RKO (cell line): ENCODE results near the gene VWCE.
A peak's percentile ranks its signal among the peaks of the same experiment; 100 is the strongest.

Experiments used
- DNase-seq: peaks from one replicate; pipeline ENCODE4 v3.0.0-alpha.2; 2016; ENCODE audit warnings: low spot score

The VWCE gene

GRCh38 chr11:61280883-61281580, 14.1 kb downstream of the VWCE start:
- no peak for DNase-seq

GRCh38 chr11:61279934-61280659, 15.0 kb downstream of the VWCE start:
- no peak for DNase-seq

GRCh38 chr11:61278001-61278470, 17.1 kb downstream of the VWCE start:
- no peak for DNase-seq

- no peak for DNase-seq
These were observed 17.7 kb downstream of the VWCE start for GRCh38 chr11:61277186-61278000.

- DNase-seq, result no peak
These were observed 19.9 kb downstream of the VWCE start for GRCh38 chr11:61275191-61275590.

- DNase-seq, result no peak
These were observed 21.0 kb downstream of the VWCE start for GRCh38 chr11:61274084-61274483.

GRCh38 chr11:61273178-61274078, 21.7 kb downstream of the VWCE start:
- no peak for DNase-seq

GRCh38 chr11:61272731-61273130, 22.4 kb downstream of the VWCE start:
- no peak for DNase-seq

GRCh38 chr11:61270354-61271076, 24.6 kb downstream of the VWCE start:
- DNase-seq, result peak; percentile 24

GRCh38 chr11:61268588-61269250, 26.4 kb downstream of the VWCE start:
- DNase-seq, result no peak

GRCh38 chr11:61267437-61267841, 27.7 kb downstream of the VWCE start:
- DNase-seq, result no peak

GRCh38 chr11:61266602-61267001, 28.5 kb downstream of the VWCE start:
- no peak for DNase-seq

GRCh38 chr11:61265357-61265756, 29.8 kb downstream of the VWCE start:
- no peak for DNase-seq

- no peak for DNase-seq
These were observed 30.3 kb downstream of the VWCE start for GRCh38 chr11:61264795-61265194.

GRCh38 chr11:61264371-61264770, 30.7 kb downstream of the VWCE start:
- DNase-seq, result no peak

GRCh38 chr11:61259363-61259762, 35.8 kb downstream of the VWCE start:
- DNase-seq, result no peak

- DNase-seq, result no peak
These were observed 36.6 kb downstream of the VWCE start for GRCh38 chr11:61258546-61258945.

GRCh38 chr11:61256710-61257482, 38.2 kb downstream of the VWCE start:
- no peak for DNase-seq

- peak; percentile 58 for DNase-seq
These were observed 40.6 kb downstream of the VWCE start for GRCh38 chr11:61254403-61255025.
